Stimulated activated CD4-positive, alpha-beta T cell treated with anti-CD3 and anti-CD28 coated beads, Interleukin-15, amount 100 ng/mL, for 48 hours (primary cell): ENCODE measurements around the gene ADM2.
A peak's percentile ranks its signal among the peaks of the same experiment; 100 is the strongest.

Source experiments
- DNase-seq, 2 donors: peaks; one replicate each; pipeline ENCODE4 v3.0.0-alpha.2; 2020; ENCODE audit warnings: low read depth in 2 of 2

The ADM2 gene

DNA sequence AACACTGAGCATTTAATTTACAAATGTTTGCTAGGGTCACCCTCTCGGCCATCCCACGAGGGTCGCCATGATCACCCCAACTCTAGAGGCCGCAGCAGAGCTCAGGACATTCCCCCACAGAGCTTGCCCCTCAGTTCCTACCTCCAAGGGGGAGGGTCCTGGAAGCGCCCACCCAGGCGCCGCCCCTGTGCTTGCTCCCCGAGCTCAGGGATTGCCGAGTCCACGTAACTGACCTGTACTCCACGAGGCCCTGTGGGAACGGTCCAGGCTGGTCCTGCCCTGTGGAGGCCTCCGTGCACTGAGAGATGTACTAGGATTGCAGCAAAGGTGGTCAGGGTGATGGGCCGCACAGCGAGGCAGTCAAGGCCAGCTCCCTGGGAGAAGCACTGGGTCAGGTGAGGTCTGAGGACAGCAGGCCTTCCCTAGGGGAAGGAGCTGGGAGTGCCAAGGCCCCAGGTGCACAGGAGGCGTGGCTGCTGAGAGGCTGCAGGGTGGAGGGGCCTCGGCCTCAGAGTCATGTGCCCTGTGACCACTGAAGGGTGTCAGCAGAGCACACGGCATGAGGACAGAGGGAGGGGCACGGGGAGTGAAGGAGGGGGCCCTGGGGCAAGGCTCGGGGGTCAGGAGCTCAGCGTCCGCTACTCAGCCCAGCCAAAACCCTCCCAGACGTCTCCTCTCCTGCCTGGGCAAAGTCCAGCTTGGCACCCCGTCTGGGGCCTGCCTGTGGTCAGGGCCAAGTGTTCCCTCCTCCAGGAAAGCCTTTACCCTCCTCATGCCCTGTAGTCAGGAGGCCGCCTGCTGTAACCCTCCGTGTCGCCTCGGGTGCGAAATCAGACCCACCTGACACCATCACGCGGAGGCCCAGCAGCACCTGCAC is 2.9 kb downstream of the ADM2 start:
- DNase-seq: no peak

DNA sequence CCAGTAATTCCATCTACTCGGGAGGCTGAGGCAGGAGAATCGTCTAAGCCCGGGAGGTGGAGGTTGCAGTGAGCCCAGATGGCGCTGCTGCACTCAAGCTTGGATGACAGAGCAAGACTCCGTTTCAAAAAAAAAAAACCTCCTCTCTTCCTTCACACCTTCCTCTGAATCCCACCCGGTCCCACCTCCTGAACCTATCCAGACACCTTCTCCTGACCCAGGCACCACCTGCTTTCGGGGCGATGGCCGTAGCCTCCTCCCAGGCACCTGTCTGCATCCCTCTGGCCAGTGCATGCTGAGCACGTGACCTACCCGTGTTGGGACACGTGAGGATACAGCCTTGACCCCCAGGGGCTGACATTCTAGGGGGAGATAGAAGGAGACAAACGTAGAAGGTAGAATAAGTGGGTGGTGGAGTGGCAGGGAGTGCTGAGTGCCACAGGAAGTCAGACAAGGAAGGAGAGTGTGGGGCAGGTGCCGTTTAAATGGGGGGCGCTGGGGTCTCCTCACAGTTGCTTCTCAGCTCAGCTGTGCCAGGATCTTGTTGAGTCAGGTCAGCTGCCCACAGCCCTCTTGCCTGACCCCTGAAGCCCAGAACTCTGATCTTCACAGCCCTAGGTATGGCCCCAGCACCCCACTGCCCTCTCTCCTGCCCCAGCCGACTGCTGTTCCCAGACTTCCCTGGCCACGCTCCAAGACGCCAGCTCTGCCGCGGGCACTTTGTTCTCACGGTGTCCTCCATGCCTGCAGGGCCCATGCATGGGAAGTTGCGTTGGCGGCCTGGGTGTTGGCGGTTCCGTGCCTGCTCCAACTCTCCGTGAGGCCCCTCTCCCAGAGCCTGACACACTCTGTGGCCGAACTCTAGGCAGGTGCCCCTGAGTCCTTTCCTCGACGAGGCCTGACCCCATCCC is 4.1 kb downstream of the ADM2 start:
- no peak for DNase-seq

DNA sequence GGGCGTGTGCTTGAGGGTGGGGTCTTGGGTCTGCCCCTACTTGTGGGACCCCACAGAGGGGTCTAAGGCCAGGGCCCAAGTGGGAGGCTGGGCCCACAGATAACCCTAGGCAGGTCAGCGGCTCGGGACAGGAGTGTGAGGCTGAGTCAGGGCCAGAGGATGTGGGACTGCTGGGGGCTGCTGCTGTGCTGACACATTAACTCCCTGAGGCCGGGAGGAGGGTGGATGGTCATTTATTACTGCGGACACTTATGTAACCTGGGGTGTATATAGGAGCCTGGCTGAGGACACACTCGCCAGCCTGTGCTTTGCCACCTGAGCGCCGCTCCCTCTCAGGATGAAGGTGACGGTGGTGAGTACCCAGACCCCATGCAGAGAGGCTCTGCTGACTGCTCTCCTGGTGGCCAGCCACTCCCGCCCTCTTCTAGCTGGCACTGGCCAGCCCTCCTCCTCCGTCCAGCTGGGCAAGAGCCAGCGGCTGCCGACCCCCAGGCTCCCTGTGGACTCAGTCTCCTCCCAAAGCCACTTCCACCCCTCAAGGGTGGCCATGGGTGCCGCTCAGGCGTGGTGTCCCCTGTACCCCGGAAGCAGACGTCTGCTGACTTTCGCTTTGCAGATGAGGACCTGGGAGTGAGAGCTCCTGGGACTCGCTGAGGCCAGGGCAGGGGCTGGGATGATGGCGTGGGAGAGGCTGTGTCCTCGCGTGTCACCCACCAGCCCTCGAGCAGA is 5.4 kb downstream of the ADM2 start, which contains the start of gene MIOX:
TSS of gene MIOX (plus strand) at position 299 of the 729 bp plus-strand sequence. CDS start at position 338, 39 bp downstream.
- no peak for DNase-seq

DNA sequence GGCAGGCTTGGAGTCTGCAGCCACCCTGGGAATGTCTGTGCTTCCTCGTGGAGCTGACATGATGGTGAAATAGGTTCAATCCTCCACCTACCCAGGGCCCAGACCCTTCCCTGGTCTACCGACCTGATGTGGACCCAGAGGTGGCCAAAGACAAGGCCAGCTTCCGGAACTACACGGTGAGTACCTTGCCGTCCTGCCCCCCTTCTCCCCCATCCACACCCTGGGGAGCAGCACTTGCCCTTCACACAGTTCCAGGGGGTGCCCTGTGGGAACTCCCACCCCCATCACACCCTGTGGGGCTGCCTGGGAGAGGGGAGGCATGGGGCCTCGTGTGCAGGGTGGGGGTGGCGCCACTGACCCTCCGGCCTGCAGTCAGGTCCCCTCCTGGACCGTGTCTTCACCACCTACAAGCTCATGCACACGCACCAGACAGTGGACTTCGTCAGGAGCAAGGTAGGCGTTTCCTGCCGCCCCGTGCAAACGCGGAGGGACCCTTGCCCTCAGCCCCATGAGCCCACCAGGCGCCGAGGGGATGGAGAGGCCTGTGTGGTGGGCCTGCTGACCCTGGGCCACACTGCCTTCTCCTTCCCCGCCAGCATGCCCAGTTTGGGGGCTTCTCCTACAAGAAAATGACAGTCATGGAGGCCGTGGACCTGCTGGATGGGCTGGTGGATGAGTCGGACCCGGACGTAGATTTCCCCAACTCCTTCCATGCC is 6.1 kb downstream of the ADM2 start:
- no peak for DNase-seq

DNA sequence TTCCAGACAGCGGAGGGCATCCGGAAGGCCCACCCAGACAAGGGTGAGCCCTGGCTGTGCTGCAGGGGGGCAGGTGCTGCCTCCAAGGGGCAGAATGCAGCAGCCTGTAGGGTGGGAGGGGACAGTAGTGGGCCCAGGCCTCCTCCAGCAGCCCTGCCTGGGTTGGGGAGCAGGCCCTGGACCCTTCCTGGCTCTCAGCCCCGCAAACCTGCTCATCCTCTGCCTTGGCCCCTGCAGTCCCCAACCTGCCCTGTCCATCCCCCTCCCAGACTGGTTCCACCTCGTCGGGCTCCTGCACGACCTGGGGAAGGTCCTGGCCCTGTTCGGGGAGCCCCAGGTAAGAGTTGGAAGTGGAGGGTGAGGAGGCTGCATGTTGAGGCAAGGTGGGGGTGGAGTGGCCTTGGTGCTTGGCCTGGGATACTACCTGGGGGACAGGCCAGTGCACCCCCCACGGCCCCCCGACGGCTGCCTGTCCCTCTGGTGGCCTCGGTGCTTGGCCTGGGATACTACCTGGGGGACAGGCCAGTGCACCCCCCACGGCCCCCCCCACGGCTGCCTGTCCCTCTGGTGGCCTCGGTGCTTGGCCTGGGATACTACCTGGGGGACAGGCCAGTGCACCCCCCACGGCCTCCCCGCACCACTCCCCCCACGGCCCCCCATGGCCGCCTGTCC is 6.8 kb downstream of the ADM2 start:
- no peak for DNase-seq

DNA sequence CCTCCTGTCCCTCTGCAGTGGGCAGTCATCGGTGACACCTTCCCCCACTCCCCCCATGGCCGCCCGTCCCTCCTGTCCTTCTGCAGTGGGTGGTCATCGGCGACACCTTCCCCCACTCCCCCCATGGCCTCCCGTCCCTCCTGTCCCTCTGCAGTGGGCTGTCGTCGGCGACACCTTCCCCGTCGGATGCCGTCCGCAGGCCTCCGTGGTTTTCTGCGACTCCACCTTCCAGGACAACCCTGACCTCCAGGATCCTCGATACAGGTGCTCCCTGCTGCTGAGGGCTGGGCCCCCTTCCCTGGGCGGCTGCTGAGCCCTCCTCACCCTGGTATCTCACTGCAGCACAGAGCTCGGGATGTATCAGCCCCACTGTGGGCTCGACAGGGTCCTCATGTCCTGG is 7.5 kb downstream of the ADM2 start:
- no peak for DNase-seq

DNA sequence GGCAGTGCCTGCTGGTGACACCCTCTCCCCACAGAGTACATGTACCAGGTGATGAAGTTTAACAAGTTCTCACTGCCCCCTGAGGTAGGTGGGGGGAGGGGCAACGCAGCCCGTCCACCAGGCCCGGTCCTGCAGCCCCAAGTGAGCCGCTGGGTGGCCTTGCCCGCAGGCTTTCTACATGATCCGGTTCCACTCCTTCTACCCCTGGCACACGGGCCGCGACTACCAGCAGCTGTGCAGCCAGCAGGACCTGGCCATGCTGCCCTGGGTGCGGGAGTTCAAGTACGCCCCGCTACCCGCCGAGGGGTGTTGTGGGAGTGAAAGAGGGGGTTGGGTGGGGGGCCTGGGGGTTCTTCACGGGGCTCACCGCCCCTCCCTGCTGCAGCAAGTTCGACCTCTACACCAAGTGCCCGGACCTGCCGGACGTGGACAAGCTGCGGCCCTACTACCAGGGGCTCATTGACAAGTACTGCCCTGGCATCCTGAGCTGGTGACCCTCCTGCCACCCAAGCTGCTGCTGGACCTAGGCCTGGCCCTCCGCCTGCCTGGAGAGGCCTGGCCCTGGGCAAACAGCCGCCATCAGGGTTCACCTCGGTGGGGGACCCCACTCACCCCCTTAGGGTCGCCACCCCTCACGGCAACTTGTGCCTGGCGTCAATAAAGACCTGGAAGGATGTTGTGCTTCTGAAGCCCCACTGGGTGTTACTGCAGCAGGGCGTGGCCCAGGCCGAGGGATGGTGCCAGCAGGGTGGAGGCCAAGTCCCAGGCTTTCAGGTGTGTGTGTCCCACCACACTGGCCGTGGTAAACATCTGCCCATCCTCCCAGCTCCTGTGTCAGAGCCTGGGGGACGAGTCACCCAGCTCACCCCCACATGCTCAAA is 8.3 kb downstream of the ADM2 start:
- DNase-seq: no peak

DNA sequence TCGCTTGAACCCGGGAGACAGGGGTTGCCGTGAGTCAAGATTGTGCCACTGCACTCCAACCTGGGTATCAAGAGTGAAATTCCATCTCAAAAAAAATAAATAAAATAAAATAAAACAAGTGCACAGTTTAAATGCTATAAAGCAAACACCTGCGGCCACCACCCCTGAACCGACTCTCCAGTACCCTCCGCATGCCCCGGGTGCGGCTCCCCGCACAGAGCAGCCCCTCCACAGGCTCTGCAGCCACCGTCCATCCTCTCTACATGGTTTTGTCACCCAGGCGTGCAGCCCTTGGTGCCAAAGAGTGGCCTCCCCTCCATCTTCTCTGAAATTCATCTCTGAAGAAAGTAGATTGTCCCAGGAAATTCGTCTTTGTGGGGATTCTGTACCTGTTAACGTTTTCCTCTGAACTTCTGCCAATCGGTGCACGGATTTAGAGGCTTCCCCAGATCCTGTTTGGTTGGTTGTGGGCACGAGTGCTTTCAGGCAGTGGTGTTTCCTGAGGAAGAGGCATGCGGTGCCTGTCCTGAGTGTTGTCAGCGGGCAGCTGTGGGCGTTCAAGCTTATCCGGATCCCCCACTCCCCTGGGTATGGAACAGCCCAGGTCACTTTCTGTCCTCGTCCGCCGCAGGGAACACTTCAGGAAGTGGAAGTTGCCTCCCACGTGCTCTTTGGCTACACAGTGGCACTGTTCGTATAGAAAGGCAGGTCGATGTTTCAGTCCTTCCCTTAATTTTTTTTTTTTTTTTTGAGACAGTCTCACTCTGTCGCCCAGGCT is 9.4 kb downstream of the ADM2 start:
- no peak for DNase-seq

DNA sequence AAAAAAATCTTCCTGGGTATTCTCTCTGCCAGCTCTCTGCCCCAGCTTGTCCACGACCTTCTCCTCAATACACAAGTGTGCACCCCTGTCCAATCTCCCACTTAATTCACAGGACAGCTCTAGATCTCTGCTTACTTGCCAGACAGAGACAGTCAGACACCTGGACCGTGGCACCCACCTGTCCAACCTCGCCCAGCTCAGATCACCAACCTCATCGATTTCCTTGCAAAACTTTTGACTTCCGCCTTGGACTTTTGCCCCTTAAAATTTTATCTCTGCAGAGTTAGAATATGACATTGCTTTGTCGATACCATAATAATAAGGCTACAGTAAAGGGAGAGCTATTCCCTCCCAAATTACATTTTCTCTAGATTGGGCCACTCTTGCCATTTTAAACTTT is 15.8 kb downstream of the ADM2 start:
- no peak for DNase-seq

DNA sequence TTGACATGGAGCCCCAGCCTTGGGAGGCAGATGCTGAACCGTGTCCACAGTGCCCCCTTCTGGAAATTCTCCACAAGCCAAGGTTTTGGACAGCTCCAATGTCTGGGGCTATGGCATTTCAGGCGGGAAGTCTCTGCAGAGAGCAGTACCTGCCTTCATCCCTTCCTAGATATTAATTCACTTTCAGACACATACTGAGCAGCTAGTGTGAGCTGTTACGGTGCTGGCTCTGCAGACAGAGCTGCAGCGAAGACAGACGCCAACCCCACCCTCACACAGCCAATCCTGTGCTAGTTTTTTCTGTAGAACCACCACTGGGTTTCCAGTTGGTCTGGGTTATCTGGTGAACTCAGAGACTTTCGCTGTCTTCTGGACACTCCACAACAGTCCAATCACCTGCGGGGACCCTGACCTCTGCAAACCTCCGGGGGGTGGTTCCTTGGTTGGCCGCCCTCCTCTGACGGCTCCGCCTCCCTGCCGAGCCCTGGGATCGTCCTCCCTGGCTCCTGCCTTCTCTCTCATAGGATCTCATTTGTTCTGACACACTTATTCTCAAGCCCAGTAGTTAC is 17.1 kb downstream of the ADM2 start:
- peak; percentile 44 to 72 for DNase-seq

DNA sequence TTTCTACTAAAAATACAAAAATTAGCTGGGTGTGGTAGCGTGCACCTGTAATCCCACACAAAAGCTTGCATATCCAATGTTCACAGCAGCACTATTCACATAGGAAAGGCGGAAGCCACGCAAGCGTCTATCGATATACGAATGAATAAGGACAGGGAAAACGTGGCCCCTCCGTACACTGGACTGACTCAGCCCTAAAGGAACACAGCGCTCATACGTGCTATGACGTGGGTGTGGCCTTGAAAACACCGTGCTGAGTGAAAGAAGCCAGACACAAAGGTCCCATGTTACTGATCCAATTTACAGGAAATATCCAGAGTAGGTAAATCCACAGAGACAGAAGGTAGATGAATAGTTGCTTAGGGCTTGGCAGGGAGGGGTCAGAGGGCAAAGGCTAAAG is 19.1 kb downstream of the ADM2 start:
- DNase-seq: no peak

DNA sequence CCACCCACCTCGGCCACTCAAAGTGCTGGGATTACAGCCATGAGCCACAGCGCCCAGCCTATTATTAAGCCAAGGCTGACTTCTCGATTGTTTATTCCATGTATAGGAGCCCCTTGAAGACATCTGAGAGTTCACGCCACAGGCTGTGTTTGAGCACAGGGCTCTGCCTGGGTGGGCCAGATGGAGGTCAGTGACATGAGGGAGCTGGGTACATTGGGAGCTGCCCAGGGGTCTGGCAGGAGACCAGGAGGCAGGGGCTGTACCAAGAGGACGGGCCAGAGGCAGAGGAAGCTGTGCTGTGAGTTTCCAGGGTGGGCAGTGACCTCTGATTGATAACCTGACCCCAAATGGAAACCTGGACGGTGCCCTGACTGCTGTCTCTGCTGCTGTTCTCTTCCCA is 20.8 kb downstream of the ADM2 start:
- no peak for DNase-seq

DNA sequence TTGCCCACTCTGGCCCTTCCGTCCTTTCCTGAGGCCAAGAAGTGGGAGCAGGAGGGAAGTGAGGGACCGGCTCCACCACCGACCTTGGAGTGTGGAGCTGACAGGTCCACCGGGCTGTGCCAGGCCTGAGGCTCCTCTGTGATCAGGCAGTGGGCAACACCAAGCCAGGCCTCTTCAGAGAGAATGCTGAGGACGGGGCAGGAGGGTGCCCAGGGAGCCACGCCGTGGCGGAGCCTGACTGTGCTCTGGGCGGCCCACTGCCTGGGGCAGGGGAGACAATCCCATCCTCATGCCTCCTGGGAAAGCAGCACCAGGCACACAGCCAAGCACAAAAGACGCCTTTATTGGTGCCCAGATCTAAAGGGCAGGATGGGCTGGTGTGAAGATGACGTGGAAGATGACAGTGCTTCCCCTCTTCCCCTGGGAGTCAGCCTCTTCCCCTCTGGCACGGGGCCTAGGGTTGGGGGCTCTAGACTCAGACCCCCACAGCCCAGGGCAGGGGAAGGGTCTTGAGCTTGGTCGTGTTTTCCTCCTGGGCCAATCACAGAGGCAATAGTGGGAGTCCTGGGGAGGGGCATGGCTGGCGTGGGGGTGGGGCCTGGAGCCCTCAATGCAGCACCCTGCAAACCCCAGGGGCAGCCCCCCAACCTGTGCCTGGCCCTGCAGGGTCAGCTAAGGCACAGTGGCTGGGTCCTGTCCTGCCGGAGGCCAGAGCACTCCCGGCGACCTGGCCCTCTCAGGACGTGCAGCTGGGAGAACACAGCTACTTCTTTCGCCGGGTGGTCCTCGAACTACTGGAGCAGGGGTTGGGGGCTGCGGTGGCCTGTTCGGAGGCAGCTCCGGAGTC is 21.5 kb downstream of the ADM2 start:
- no peak for DNase-seq

DNA sequence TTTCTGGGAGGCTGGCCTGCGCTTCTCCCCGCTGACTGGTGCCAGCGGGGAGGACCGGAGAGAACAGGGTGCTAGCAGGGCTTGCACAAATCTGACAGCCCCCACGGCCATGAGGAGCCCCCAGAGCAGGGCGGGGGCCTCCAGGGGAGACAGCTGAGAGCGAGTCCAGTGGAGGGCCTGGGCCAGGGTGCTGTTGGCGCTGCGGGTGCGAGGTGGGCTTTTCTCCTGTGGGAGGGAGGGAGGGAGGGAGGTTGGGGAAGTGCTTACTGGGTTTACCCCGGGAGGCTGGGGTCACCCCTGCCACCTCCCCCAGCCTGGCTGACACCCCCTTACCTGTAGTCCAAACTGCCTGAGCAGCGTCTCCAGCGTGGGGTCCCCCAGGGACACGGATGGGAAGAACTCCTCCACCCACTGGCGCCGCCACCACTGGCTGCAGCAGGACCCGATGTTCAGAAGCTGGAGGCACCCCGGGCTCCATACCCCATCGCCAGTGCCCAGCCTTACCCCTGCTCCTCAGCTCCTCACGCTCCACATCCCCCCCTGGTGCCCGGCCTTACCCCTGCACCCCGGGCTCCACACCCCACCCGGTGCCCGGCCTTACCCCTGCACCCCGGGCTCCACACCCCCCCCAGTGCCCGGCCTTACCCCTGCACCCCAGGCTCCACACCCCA is 22.3 kb downstream of the ADM2 start:
- no peak for DNase-seq

DNA sequence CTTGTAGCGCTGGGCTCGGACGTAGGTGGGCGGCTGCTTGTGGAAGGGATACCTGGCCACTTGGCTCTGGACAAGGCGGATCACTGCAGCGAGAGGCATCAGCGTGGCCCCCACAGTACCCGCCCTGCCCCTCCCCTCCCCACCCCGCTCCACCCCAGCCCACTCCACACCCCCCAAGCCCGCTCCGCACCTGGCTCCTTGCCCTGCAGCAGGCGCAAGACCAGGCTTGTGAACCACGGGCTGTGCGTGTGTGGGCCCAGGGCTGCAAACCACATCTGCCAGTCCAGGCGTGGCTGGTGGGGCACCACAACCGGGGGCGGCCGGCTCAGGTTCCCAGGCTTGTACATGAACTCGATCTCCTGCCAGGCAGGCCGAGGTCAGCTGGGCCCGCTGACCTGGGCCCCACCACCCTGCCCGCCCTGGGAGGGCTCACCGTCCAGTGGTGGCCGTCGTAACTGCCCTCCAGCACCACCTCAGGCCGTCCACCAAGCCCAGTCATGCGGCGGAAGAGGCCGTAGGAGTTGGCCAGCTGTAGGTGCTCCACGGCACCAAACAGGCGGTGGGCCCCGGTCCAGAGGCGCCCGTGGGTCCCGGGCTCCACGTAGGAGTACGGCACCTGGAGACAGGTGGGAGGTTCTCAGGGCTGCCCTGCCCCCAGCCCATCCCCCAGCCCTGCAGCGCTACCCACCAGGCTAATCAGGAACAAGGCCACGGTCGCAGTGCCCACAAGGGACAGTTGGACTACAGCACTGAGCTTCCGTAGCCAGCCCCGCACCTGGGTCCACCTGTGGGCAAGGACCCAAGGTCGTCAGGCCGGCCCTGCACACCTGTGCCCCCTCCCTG is 23.2 kb downstream of the ADM2 start:
- DNase-seq: no peak

DNA sequence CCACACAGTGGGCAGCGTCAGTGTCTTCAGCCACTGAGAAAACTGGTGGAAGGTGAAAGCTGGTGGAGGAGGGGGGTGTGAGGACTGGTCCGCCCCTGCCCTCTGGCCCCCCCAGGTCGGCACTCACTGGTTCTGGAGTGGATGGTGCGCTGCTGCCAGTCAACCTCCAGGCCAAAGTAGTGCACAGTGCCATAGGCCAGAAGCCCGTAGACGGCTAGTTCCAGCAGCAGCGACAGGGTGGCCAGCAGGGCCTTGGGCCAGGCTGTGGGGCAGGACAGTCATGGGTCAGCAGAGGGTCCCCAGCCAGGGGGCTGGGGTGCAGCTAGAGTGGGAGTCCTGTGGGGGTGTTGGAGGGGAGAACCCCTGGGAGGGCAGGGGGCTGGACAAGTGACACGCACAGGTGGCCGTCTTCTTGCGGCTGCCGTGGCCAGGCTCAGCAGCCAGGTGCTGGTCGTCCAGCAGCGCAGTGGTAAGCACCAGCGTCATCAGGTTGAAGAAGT is 24.0 kb downstream of the ADM2 start:
- no peak for DNase-seq
